Measurements from ENCODE around the gene SMIM20.

DNA sequence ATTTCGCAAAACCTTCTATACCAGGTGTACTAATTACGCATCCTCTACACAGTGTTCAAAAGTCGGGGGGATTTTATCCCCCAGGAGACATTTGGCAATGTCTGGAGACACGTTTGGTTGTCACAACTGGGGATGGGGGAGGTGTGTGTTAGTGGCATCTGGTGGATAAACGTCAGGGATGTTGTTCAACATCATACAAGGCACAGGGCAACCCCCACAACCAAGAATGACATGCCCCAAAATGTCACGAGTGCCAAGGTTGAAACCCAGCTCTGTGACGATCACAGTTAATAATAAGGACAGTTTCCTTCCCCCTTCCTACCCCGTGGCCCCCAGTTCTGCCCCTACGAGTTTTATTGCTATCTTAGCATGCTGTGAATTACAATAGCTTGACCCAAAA lies 35.3 kb upstream of the SMIM20 start:
- TF ChIP-seq CTCF (IDR thresholded peaks at IDR 0.05; ENCODE audit: borderline replicate concordance, extremely low read depth, low read length, poor library complexity, severe bottlenecking) (no peak), EZH2 (IDR thresholded peaks at IDR 0.05; ENCODE audit: borderline replicate concordance, low read depth, low read length, severe bottlenecking) (no peak)
